NT2/D1 (cell line): ENCODE data around the gene SYTL2.

ENCODE experiments used
- SUZ12 ChIP-seq: IDR thresholded peaks from 2 replicates; pipeline ENCODE4 v1.6.1; 2011; ENCODE audit not compliant: insufficient read length, insufficient read depth; ENCODE audit errors: extremely low read depth
- YY1 ChIP-seq: IDR thresholded peaks from 2 replicates; pipeline ENCODE4 v1.6.1; 2011; ENCODE audit not compliant: insufficient read length, insufficient read depth
- ZNF274 ChIP-seq: IDR thresholded peaks from 2 replicates; pipeline ENCODE4 v1.6.1; 2011; ENCODE audit warnings: mild to moderate bottlenecking, low read depth, low read length

- TF ChIP-seq ZNF274 (no peak), YY1 (no peak), SUZ12 (no peak)
Observed at GRCh38 chr11:85751724-85752123, 59.2 kb downstream of the SYTL2 start.
